Measurements from ENCODE around the gene SMPD3.

DNA sequence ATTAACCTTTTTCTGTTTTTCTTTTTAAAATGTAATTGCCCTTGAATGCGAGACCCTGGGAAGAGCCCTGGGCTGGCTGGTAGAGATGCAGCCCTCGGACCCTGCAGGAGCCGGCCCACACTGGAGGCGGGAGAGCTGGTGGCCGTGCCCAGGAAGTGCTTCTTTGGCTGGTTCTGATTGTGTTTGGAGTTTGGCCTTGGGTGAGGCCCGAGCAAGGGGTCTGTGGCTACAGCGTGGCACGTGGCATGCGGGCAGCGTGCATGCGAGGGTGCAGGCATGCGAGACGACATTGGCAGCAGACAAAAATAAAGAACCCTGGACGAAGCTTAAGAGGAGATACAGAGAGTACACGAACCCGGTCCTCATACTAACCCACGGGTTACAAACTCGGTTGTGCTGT lies 87.8 kb downstream of the SMPD3 start:
- TF ChIP-seq EP300 (IDR thresholded peaks at IDR 0.05) = no peak
- TF ChIP-seq, protein P1, sequence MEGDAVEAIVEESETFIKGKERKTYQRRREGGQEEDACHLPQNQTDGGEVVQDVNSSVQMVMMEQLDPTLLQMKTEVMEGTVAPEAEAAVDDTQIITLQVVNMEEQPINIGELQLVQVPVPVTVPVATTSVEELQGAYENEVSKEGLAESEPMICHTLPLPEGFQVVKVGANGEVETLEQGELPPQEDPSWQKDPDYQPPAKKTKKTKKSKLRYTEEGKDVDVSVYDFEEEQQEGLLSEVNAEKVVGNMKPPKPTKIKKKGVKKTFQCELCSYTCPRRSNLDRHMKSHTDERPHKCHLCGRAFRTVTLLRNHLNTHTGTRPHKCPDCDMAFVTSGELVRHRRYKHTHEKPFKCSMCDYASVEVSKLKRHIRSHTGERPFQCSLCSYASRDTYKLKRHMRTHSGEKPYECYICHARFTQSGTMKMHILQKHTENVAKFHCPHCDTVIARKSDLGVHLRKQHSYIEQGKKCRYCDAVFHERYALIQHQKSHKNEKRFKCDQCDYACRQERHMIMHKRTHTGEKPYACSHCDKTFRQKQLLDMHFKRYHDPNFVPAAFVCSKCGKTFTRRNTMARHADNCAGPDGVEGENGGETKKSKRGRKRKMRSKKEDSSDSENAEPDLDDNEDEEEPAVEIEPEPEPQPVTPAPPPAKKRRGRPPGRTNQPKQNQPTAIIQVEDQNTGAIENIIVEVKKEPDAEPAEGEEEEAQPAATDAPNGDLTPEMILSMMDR (IDR thresholded peaks at IDR 0.05) = no peak
